Liver (tissue), 3 donors: ENCODE results near the gene TOX2.

ENCODE experiments used
- CTCF ChIP-seq: fragments of 150-350 bp; IDR thresholded peaks from 2 replicates; pipeline ENCODE4 v1.5.1; 2017; ENCODE audit warnings: improper control_type of control experiment, low read depth, low read length; ENCODE audit not compliant: missing input control
- JUND ChIP-seq, 2 donors: IDR thresholded peaks; 2 replicates each; pipeline ENCODE4 v1.6.1; 2016; ENCODE audit warnings: antibody characterized with exemption in 2 of 2
- donor health status: healthy.
- donor health status: healthy.

- TF ChIP-seq JUND (IDR thresholded peaks at IDR 0.05) (no peak), CTCF (no peak)
Observed at GRCh38 chr20:44084439-44084838, 169.8 kb downstream of the TOX2 start.
